HepG2 (cell line): ENCODE results near the gene SCN4B. TPM values are rescaled to one million over a fixed set of nuclear protein-coding genes. Genes with fewer than 3 reads are reported as not detected.

ENCODE experiments used
- ATF6 ChIP-seq: sonication (generic); formaldehyde crosslinking; conservative IDR thresholded peaks from 2 replicates; pipeline ENCODE4 v1.4.0; 2020; ENCODE audit warnings: missing genetic modification reagents
- CAMTA2 ChIP-seq: sonication (generic); formaldehyde crosslinking; IDR thresholded peaks from 2 replicates; pipeline ENCODE4 v1.4.0; 2020; ENCODE audit warnings: mild to moderate bottlenecking, missing genetic modification reagents, borderline replicate concordance
- ELF3 ChIP-seq: IDR thresholded peaks from 2 replicates; pipeline ENCODE4 v1.6.1; 2016; ENCODE audit warnings: missing genetic modification reagents, missing compliant biosample characterization
- HMGA1 ChIP-seq: sonication (generic); formaldehyde crosslinking; conservative IDR thresholded peaks from 2 replicates; pipeline ENCODE4 v1.4.0; 2020; ENCODE audit warnings: missing genetic modification reagents
- HMGXB4 ChIP-seq, 2 experiments: sonication (generic) in 1 of 2; formaldehyde crosslinking in 1 of 2; IDR thresholded peaks; 2 replicates each; pipeline versions ENCODE4 v1.4.0 to v1.6.1; 2018 to 2020; ENCODE audit warnings: missing genetic modification reagents in 2 of 2, borderline replicate concordance in 1 of 2, low read depth in 1 of 2, mild to moderate bottlenecking in 1 of 2, missing biosample characterization in 1 of 2
- HNF4G ChIP-seq, 2 experiments: sonication (generic) in 1 of 2; formaldehyde crosslinking in 1 of 2; IDR thresholded peaks; 2 replicates each; pipeline versions ENCODE4 v1.4.0 to v1.6.1; 2011 to 2020; ENCODE audit warnings: borderline replicate concordance in 2 of 2, low read depth in 2 of 2, mild to moderate bottlenecking in 2 of 2, low read length in 1 of 2, missing genetic modification reagents in 1 of 2, moderate library complexity in 1 of 2
- MIER3 ChIP-seq: IDR thresholded peaks from 2 replicates; pipeline ENCODE4 v1.6.1; 2016; ENCODE audit warnings: missing compliant biosample characterization, borderline replicate concordance
- MXD1 ChIP-seq: sonication (generic); formaldehyde crosslinking; IDR thresholded peaks from 2 replicates; pipeline ENCODE4 v1.4.0; 2020; ENCODE audit warnings: mild to moderate bottlenecking, missing genetic modification reagents
- MYPOP ChIP-seq: sonication (generic); formaldehyde crosslinking; IDR thresholded peaks from 2 replicates; pipeline ENCODE4 v1.8.1; 2023; ENCODE audit warnings: mild to moderate bottlenecking, moderate library complexity, missing genetic modification reagents
- SMAD3 ChIP-seq: sonication (generic); formaldehyde crosslinking; IDR thresholded peaks from 2 replicates; pipeline ENCODE4 v1.4.0; 2020; ENCODE audit warnings: missing genetic modification reagents
- SOX5 ChIP-seq: IDR thresholded peaks from 2 replicates; pipeline ENCODE4 v1.6.1; 2016; ENCODE audit warnings: borderline replicate concordance
- THRA ChIP-seq: sonication (generic); formaldehyde crosslinking; IDR thresholded peaks from 2 replicates; pipeline ENCODE4 v1.4.0; 2020; ENCODE audit warnings: missing genetic modification reagents, borderline replicate concordance
- ZBTB10 ChIP-seq: sonication (generic); formaldehyde crosslinking; IDR thresholded peaks from 2 replicates; pipeline ENCODE4 v1.4.0; 2020; ENCODE audit warnings: missing genetic modification reagents, borderline replicate concordance
- ZNF12 ChIP-seq: sonication (generic); formaldehyde crosslinking; IDR thresholded peaks from 2 replicates; pipeline ENCODE4 v1.5.0; 2020; ENCODE audit warnings: missing genetic modification reagents
- ZNF792 ChIP-seq: IDR thresholded peaks from 2 replicates; pipeline ENCODE4 v1.6.1; 2016
- ZNF879 ChIP-seq: sonication (generic); formaldehyde crosslinking; IDR thresholded peaks from 2 replicates; pipeline ENCODE4 v1.8.1; 2023; ENCODE audit warnings: missing genetic modification reagents
- polyA plus RNA-seq, 8 experiments: library from polyadenylated mRNA; depleted of rRNA in 3 of 8; stranded (reverse) in 7 of 8; unstranded in 1 of 8; fragments of >200 nt; fragmentation: Illumina TruSeq in 4 of 8; extraction: Trizol in 4 of 8; gene quantifications; 2 replicates each; pipeline versions ENCODE4 v1.2.1 to v1.2.3, GENCODE V29; 2011 to 2016; ENCODE audit warnings: low read depth in 4 of 8, missing spikeins in 1 of 8, mixed read lengths in 1 of 8; ENCODE audit not compliant: insufficient read depth in 1 of 8
- total RNA-seq, 5 experiments: library from RNA; depleted of rRNA; stranded (reverse); fragments of >200 nt; fragmentation: Illumina TruSeq; extraction: Trizol; gene quantifications; 2 replicates each; pipeline ENCODE4 v1.2.3, GENCODE V29; 2016; ENCODE audit warnings: low read depth in 1 of 5

The SCN4B gene
- total and polyA plus RNA-seq, 2 of the 13 experiments (the other 11 are each of a cell fraction or from before 2014, with no cell fraction given): 0.04 to 0.29 TPM

- TF ChIP-seq THRA: peak; percentile 39; the same call in 1 of the 2 replicates
- TF ChIP-seq MXD1 (CRISPR knock-in tag): 0 out of 2 replicates have a peak, but pooled peaks have one; percentile 37
- TF ChIP-seq ATF6: no peak
- TF ChIP-seq ZNF792 (CRISPR knock-in tag): no peak
- peak; percentile 40; the same call in 1 of the 2 replicates for TF ChIP-seq ELF3 (CRISPR knock-in tag)
- peak; percentile 67 to 92; a peak in 3 of 4 replicates for TF ChIP-seq HMGXB4 (CRISPR knock-in tag; IDR thresholded peaks at IDR 0.05; ENCODE audit: borderline replicate concordance in 1 of 2, low read depth in 1 of 2)
- peak; percentile 33; the same call in 1 of the 2 replicates for TF ChIP-seq ZNF12
- TF ChIP-seq SMAD3 (CRISPR knock-in tag): peak; percentile 47; the same call in 1 of the 2 replicates
- no peak for TF ChIP-seq HNF4G (IDR thresholded peaks at IDR 0.05; ENCODE audit: borderline replicate concordance, low read depth, low read length)
- peak; percentile 32; the same call in 1 of the 2 replicates for TF ChIP-seq HNF4G (CRISPR knock-in tag; IDR thresholded peaks at IDR 0.05; ENCODE audit: borderline replicate concordance, low read depth)
- peak; percentile 88 for TF ChIP-seq CAMTA2 (CRISPR knock-in tag)
- TF ChIP-seq HMGA1 (CRISPR knock-in tag): no peak
- TF ChIP-seq MYPOP (CRISPR knock-in tag): peak; percentile 69; the same call in 1 of the 2 replicates
- 0 out of 2 replicates have a peak, but pooled peaks have one; percentile 42 for TF ChIP-seq SOX5 (CRISPR knock-in tag)
- TF ChIP-seq ZNF879: no peak
- no peak for TF ChIP-seq ZBTB10 (CRISPR knock-in tag)
- TF ChIP-seq MIER3 (CRISPR knock-in tag): peak; percentile 38; the same call in 1 of the 2 replicates
These were observed 7.1 kb downstream of the SCN4B start (continued) for GRCh38 chr11:118145285-118146227.
